Measurements from ENCODE around the gene PAXIP1. TPM values are rescaled to one million over a fixed set of nuclear protein-coding genes. Genes with fewer than 3 reads are reported as not detected.

PAXIP1 gene
- total RNA-seq, 4 donors from 2014 or later = 13.5 to 29.6 (median 19.4) TPM

GRCh38 chr7:154903083-154903731 is 99.7 kb downstream of the PAXIP1 start:
- no peak overlapping the region for H3K4me3 ChIP-seq
- no peak for DNase-seq (ENCODE audit: low spot score in 2 of 2)
- no peaks in the 10 kb centered on the region for H3K4me1 ChIP-seq
- WGBS = 53% methylated on average over 11 of the region's 14 CpGs
- no peaks in the 10 kb centered on the region for H3K36me3 ChIP-seq
- H3K27ac ChIP-seq = no peak overlapping the region
- TF ChIP-seq, protein P1, sequence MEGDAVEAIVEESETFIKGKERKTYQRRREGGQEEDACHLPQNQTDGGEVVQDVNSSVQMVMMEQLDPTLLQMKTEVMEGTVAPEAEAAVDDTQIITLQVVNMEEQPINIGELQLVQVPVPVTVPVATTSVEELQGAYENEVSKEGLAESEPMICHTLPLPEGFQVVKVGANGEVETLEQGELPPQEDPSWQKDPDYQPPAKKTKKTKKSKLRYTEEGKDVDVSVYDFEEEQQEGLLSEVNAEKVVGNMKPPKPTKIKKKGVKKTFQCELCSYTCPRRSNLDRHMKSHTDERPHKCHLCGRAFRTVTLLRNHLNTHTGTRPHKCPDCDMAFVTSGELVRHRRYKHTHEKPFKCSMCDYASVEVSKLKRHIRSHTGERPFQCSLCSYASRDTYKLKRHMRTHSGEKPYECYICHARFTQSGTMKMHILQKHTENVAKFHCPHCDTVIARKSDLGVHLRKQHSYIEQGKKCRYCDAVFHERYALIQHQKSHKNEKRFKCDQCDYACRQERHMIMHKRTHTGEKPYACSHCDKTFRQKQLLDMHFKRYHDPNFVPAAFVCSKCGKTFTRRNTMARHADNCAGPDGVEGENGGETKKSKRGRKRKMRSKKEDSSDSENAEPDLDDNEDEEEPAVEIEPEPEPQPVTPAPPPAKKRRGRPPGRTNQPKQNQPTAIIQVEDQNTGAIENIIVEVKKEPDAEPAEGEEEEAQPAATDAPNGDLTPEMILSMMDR (IDR thresholded peaks at IDR 0.05) = no peak
- TF ChIP-seq EP300 (IDR thresholded peaks at IDR 0.05) (no peak), POLR2A (IDR thresholded peaks at IDR 0.05) (no peak), POLR2AphosphoS5 (IDR thresholded peaks at IDR 0.05) (no peak)
- peaks cover 3% of the 10 kb centered on the region for H3K27me3 ChIP-seq
- H3K9me3 ChIP-seq = no peaks in the 10 kb centered on the region

DNA sequence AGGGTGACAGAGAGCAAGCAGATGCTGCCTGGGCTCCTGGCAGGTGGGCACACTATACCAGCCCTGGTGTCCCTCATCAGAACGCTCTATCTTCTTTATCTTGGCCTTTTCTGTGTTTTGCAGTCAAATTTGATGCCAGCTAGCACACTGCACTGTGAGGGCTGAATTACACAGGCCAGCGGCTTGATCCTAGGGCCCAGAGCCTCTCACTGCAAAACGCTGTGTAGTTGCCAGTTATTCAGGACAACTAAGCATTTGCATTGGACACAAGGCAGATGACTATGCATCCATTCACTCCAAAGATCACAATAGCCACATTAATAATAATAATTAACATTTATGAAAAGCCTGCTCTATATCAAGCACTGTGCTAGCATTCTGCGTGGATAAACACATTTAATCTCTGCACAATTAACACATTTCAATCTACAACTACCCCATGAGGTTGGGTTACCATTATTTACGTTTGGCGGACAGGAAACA is 100.3 kb downstream of the PAXIP1 start:
- no peak overlapping the region for H3K4me3 ChIP-seq
- H3K9me3 ChIP-seq = no peaks in the 10 kb centered on the region
- WGBS = 83% methylated on average over 6 of the region's 6 CpGs
- no peak overlapping the region for H3K27ac ChIP-seq
- H3K36me3 ChIP-seq = no peaks in the 10 kb centered on the region
- H3K4me1 ChIP-seq = no peaks in the 10 kb centered on the region
- no peak for DNase-seq (ENCODE audit: low spot score in 2 of 2)
- TF ChIP-seq EP300 (IDR thresholded peaks at IDR 0.05) = no peak
- TF ChIP-seq POLR2AphosphoS5 (IDR thresholded peaks at IDR 0.05) = no peak
- TF ChIP-seq, protein P1 (IDR thresholded peaks at IDR 0.05) = no peak
- TF ChIP-seq POLR2A (IDR thresholded peaks at IDR 0.05) = no peak
- peaks cover under 1% of the 10 kb centered on the region for H3K27me3 ChIP-seq

DNA sequence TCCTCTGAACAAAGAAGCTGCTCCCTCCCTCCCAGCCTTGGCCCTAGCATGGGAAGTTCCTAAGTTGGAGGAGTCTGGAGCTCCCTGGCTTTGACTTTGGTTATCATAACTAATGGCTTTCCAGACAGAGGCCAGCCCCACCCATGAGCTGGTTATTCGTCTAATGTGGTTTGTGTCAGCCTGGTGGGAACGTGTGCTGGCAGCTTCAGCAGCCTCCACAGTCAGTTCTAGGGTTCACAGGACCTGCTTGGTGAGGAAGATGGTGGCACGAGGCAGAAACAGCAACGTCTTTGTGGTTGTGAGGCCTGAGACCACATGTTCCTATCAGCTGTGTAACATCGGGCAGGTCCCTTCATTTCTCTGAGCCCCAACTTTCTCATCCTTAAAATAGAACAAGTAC is 103.1 kb downstream of the PAXIP1 start:
- H3K27ac ChIP-seq = no peak overlapping the region
- no peaks in the 10 kb centered on the region for H3K36me3 ChIP-seq
- H3K4me3 ChIP-seq = no peak overlapping the region
- no peak for DNase-seq (ENCODE audit: low spot score in 2 of 2)
- 52% methylated on average over 3 of the region's 5 CpGs for WGBS
- peaks cover 11% of the 10 kb centered on the region for H3K27me3 ChIP-seq
- H3K9me3 ChIP-seq = no peaks in the 10 kb centered on the region
- TF ChIP-seq, protein P1 (IDR thresholded peaks at IDR 0.05) = no peak
- no peak for TF ChIP-seq EP300 (IDR thresholded peaks at IDR 0.05)
- no peak for TF ChIP-seq POLR2A (IDR thresholded peaks at IDR 0.05)
- TF ChIP-seq POLR2AphosphoS5 (IDR thresholded peaks at IDR 0.05) = no peak
- H3K4me1 ChIP-seq = no peaks in the 10 kb centered on the region

- H3K9me3 ChIP-seq = no peaks in the 10 kb centered on the region
- no peak overlapping the region for H3K27ac ChIP-seq
- WGBS = 81% methylated on average over 15 of the region's 24 CpGs
- H3K4me1 ChIP-seq = no peaks in the 10 kb centered on the region
- TF ChIP-seq, protein P1 (IDR thresholded peaks at IDR 0.05) = no peak
- no peak for TF ChIP-seq EP300 (IDR thresholded peaks at IDR 0.05)
- TF ChIP-seq POLR2A (IDR thresholded peaks at IDR 0.05) = no peak
- TF ChIP-seq POLR2AphosphoS5 (IDR thresholded peaks at IDR 0.05) = no peak
- peaks cover 11% of the 10 kb centered on the region for H3K27me3 ChIP-seq
- no peaks in the 10 kb centered on the region for H3K36me3 ChIP-seq
- no peak overlapping the region for H3K4me3 ChIP-seq
- no peak for DNase-seq (ENCODE audit: low spot score in 2 of 2)
These were observed 103.7 kb downstream of the PAXIP1 start for GRCh38 chr7:154898973-154899855.

DNA sequence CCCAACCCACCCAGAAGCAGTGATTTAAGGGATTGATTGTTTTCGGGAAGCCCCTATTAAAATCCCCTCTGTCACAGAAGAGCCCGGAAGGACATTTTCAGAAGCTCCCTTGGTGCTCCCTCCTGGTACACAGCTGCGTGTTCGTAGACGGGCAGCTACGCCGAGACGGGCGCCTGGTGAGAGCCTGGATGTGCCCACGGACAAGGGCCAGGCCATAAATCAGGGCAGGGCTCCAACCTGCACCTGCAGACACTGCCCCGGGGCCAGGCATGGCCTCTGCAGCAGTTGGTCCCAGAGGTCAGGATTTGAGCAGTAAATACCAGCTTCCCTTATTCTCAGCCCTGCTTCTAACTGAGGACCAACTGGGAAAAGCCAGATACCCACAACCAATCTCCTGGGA is 106.8 kb downstream of the PAXIP1 start:
- Histone ChIP-seq H3K9me3 (no peaks in the 10 kb centered on the region), H3K36me3 (no peaks in the 10 kb centered on the region), H3K27ac (no peak overlapping the region), H3K4me1 (peaks cover 3% of the 10 kb centered on the region), H3K27me3 (peaks cover 13% of the 10 kb centered on the region), H3K4me3 (no peak overlapping the region)
- TF ChIP-seq POLR2A (IDR thresholded peaks at IDR 0.05) (no peak), EP300 (IDR thresholded peaks at IDR 0.05) (no peak), POLR2AphosphoS5 (IDR thresholded peaks at IDR 0.05) (no peak)
- TF ChIP-seq, protein P1 (IDR thresholded peaks at IDR 0.05) = no peak
- WGBS = 80% methylated on average over 2 of the region's 11 CpGs
- no peak for DNase-seq (ENCODE audit: low spot score in 2 of 2)

All from suprapubic skin (tissue), 4 donors.